Suprapubic skin (tissue), 4 donors: Measurements from ENCODE around the gene AZGP1. TPM values are rescaled to one million over a fixed set of nuclear protein-coding genes. Genes with fewer than 3 reads are reported as not detected.

ENCODE experiments used
- DNase-seq, 2 donors: peaks; one replicate each; pipeline ENCODE4 v3.0.0-alpha.2; 2019; ENCODE audit warnings: low spot score in 2 of 2
- H3K27ac ChIP-seq: fragments of 200-600 bp; sonication (generic); one replicate; pipeline ENCODE4 v1.5.1; 2019
- H3K27me3 ChIP-seq: fragments of 200-600 bp; sonication (generic); one replicate; pipeline ENCODE4 v1.5.1; 2019
- H3K36me3 ChIP-seq: fragments of 200-600 bp; sonication (generic); one replicate; pipeline ENCODE4 v1.5.1; 2019
- H3K4me1 ChIP-seq: fragments of 200-600 bp; sonication (generic); one replicate; pipeline ENCODE4 v1.5.1; 2019
- H3K4me3 ChIP-seq: fragments of 200-600 bp; sonication (generic); one replicate; pipeline ENCODE4 v1.5.1; 2019; ENCODE audit warnings: mild to moderate bottlenecking
- H3K9me3 ChIP-seq: fragments of 200-600 bp; sonication (generic); one replicate; pipeline ENCODE4 v1.5.1; 2019
- EP300 ChIP-seq: sonication (generic); formaldehyde crosslinking; IDR thresholded peaks from one replicate; pipeline ENCODE4 v1.6.1; 2017; ENCODE audit warnings: antibody characterized with exemption
- POLR2A ChIP-seq, 2 donors: fragments of 450-650 bp; IDR thresholded peaks; one replicate each; pipeline ENCODE4 v1.6.1; 2017; ENCODE audit warnings: antibody characterized with exemption in 2 of 2, mild to moderate bottlenecking in 2 of 2, moderate library complexity in 2 of 2
- POLR2AphosphoS5 ChIP-seq, 3 donors: sonication (generic); formaldehyde crosslinking; IDR thresholded peaks; one replicate each; pipeline ENCODE4 v1.6.1; 2017; ENCODE audit warnings: antibody characterized with exemption in 3 of 3
- WGBS: methylation state at CpG from one replicate; pipeline ENCODE4 v1.1.5; 2018; 5-methylcytosine and 5-hydroxymethylcytosine counted together
- total RNA-seq, 4 donors: library from RNA; depleted of rRNA; stranded (reverse); fragments of >200 nt; gene quantifications; one replicate each; pipeline ENCODE4 v1.1.0, GENCODE V29; 2016
- TF ChIP-seq, protein P1 (sequence below), 2 donors: fragments of 200-600 bp in 1 of 2; fragments of 450-650 bp in 1 of 2; sonication (generic) in 1 of 2; IDR thresholded peaks; one replicate each; pipeline ENCODE4 v1.5.1; 2016 to 2019; ENCODE audit warnings: antibody characterized with exemption in 2 of 2, mild to moderate bottlenecking in 1 of 2, moderate library complexity in 1 of 2

AZGP1 gene
- total RNA-seq, 4 donors from 2014 or later, result 529 to 1,010 (median 610) TPM

DNA sequence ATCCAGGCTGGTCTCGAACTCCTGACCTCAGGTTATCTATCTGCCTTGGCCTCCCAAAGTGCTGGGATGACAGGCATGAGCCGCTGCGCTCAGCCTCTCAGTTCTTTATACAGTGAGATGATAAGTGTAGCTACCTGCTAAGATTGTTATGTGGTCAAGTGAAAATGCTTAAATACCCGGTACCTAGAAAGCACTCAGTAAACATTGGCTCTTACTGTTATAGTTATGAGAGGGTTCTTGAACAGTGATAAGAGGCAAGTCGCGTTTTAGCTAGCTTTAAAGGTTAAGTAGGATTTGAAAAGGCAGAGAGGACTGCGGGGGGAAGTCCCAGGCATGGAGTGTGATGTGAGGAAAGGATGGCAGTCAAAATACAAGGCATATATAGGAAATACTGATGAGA lies 44.1 kb upstream of the AZGP1 start:
- H3K36me3 ChIP-seq, result peaks cover 23% of the 10 kb centered on the region
- peaks cover 64% of the 10 kb centered on the region for H3K4me1 ChIP-seq
- no peaks in the 10 kb centered on the region for H3K9me3 ChIP-seq
- no peak overlapping the region for H3K27ac ChIP-seq
- TF ChIP-seq POLR2AphosphoS5 (IDR thresholded peaks at IDR 0.05), result no peak
- no peak for TF ChIP-seq EP300
- TF ChIP-seq POLR2A (IDR thresholded peaks at IDR 0.05), result no peak
- TF ChIP-seq, protein P1, sequence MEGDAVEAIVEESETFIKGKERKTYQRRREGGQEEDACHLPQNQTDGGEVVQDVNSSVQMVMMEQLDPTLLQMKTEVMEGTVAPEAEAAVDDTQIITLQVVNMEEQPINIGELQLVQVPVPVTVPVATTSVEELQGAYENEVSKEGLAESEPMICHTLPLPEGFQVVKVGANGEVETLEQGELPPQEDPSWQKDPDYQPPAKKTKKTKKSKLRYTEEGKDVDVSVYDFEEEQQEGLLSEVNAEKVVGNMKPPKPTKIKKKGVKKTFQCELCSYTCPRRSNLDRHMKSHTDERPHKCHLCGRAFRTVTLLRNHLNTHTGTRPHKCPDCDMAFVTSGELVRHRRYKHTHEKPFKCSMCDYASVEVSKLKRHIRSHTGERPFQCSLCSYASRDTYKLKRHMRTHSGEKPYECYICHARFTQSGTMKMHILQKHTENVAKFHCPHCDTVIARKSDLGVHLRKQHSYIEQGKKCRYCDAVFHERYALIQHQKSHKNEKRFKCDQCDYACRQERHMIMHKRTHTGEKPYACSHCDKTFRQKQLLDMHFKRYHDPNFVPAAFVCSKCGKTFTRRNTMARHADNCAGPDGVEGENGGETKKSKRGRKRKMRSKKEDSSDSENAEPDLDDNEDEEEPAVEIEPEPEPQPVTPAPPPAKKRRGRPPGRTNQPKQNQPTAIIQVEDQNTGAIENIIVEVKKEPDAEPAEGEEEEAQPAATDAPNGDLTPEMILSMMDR (IDR thresholded peaks at IDR 0.05), result no peak
- WGBS, result 83% methylated on average over 7 of the region's 7 CpGs
- H3K27me3 ChIP-seq, result no peaks in the 10 kb centered on the region
- no peak for DNase-seq
- no peak overlapping the region for H3K4me3 ChIP-seq

DNA sequence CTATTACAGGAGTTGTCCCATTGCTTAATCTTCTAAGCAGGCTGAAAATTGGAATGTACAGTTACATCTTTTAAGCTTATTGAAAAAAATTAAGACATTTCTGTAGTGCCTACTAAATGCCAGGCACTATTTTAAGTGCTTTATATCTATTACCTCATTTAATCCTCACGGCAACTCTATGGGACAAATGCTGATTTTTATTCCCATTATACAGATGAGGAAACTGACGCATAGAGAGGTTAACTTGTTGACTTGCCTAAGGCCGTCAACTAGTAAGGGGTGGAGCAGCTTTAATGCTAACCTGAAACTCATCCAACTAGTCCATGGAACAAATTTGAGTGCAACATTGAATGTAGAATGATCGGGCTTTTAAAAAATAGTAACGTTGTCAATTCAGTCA lies 42.0 kb upstream of the AZGP1 start:
- Histone ChIP-seq H3K9me3 (no peaks in the 10 kb centered on the region), H3K4me3 (no peak overlapping the region), H3K27me3 (no peaks in the 10 kb centered on the region), H3K4me1 (peaks cover 71% of the 10 kb centered on the region), H3K27ac (peak overlapping the region; percentile 97), H3K36me3 (peaks cover 9% of the 10 kb centered on the region)
- 58% methylated on average over 5 of the region's 5 CpGs for WGBS
- DNase-seq, result no peak
- TF ChIP-seq POLR2A (IDR thresholded peaks at IDR 0.05), result no peak
- no peak for TF ChIP-seq EP300
- TF ChIP-seq, protein P1 (IDR thresholded peaks at IDR 0.05), result no peak
- TF ChIP-seq POLR2AphosphoS5 (IDR thresholded peaks at IDR 0.05), result no peak

DNA sequence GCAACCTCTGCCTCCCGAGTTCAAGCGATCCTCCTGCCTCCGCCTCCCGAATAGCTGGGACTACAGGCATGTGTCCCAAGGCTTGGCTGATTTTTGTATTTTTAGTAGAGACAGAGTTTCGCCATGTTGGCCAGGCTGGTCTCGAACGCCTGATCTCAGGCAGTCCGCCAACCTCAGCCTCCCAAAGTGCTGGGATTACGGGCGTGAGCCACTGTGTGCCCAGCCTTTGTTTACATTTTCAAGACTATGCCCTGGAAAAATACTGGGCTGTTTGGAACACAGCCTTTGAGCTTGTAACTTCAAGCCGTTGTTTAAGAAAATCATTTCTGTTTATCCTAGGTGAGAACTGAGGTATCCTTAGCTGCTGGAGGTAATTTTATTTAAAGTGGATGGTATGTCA lies 41.5 kb upstream of the AZGP1 start:
- Histone ChIP-seq H3K4me1 (peaks cover 73% of the 10 kb centered on the region), H3K9me3 (no peaks in the 10 kb centered on the region), H3K27ac (peak overlapping the region; percentile 97), H3K36me3 (peaks cover 6% of the 10 kb centered on the region), H3K4me3 (peak overlapping the region; percentile 80), H3K27me3 (no peaks in the 10 kb centered on the region)
- WGBS, result 73% methylated on average over 11 of the region's 11 CpGs
- TF ChIP-seq POLR2A (IDR thresholded peaks at IDR 0.05), result no peak
- no peak for TF ChIP-seq EP300
- TF ChIP-seq POLR2AphosphoS5 (IDR thresholded peaks at IDR 0.05), result no peak
- TF ChIP-seq, protein P1 (IDR thresholded peaks at IDR 0.05), result no peak
- DNase-seq, result peak in 1 of 2 donors; percentile 65

DNA sequence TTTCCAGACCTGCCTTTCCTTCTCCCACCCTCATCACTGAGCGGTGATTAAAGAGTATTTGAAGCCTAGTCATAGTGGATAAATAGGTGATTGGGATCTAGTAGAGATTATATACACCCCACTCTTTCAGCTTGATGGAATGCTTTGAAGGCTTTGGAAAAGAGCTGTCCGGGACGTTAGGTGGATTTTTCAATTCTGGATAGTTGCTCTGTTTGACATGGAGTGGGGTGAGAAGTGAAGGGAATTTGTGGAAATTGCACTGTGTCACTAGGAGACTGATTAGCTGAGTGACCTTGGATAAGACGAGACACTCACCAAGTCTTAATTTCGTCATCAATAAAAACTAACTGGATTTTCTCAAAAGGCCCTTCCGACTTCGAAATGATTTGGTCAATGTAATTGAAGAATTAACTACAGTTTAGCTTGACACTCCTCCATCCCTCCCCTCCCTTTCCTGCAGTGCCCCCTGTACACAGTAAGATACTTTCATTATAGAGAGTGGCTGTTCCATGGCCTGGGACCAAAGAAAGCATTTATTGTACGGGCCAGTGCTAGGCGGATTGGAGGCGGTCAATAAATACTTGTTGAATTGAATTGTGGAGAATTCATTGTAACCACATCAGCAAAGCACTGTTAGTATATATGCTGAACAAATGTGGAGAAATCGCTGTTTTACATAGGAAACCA lies 40.5 kb upstream of the AZGP1 start:
- WGBS, result 21% methylated on average over 11 of the region's 11 CpGs
- no peaks in the 10 kb centered on the region for H3K9me3 ChIP-seq
- peak overlapping the region; percentile 97 for H3K27ac ChIP-seq
- peak overlapping the region; percentile 80 for H3K4me3 ChIP-seq
- DNase-seq, result peak in 1 of 2 donors; percentile 49
- H3K27me3 ChIP-seq, result no peaks in the 10 kb centered on the region
- TF ChIP-seq EP300, result no peak
- no peak for TF ChIP-seq POLR2AphosphoS5 (IDR thresholded peaks at IDR 0.05)
- TF ChIP-seq POLR2A (IDR thresholded peaks at IDR 0.05), result no peak
- TF ChIP-seq, protein P1 (IDR thresholded peaks at IDR 0.05), result no peak
- H3K36me3 ChIP-seq, result no peaks in the 10 kb centered on the region
- peaks cover 73% of the 10 kb centered on the region for H3K4me1 ChIP-seq

DNA sequence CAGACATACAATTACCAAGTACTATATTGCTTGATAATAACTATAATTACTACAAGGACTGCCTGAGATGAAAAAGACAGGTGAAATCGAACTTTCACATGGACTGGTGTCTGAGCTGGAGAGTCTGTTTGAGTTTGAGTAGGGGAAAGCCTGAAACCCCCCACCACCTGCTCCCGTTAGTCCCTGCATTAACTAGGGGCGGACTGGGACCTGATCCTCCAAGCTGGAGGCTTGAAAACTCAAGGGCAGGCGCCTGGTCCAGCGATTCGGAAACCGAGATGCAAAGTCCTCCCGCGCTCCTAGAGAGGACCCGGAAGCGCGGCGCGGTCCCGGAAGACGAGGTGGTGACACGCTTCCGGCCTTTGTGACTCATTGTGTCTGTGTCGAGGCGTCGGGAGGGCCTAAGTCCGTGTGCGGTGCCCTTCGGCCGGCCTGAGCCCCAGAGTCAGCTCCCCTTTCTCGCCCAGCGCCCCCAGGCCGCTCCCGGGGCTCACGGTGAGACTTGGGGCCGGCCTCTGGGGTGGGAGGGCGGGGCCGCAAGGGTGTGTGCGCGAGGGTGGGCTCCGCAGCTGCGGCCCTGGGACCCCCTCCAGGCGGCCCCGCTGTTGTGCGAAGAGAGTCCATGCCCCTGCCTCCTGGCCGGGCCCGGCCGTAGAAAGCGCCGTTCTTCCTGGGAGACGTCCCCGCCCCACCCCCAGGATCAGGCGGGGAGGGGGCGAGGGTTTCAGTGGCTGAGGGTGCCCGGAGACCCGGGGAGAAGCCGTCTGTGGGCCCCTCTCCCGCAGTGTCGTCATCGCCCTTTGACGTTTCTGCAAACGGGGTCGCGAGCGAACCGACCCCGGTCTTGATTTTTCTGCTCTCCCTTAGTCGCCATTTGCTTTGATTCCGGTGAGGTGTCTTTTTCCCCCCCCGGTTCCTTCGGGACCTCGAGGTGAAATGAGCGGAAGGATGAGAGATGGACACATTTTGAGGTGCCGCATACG lies 39.7 kb upstream of the AZGP1 start, which contains the start of gene ZKSCAN1:
TSS of gene ZKSCAN1 (plus strand) at position 365 of the 983 bp plus-strand sequence. CDS start 7,911 bp downstream, outside the sequence.
- Histone ChIP-seq H3K27ac (peak within 1 kb of the TSS; percentile 97), H3K36me3 (no peaks in the 10 kb centered on the region), H3K4me3 (peak within 1 kb of the TSS; percentile 80), H3K9me3 (no peaks in the 10 kb centered on the region), H3K27me3 (no peaks in the 10 kb centered on the region), H3K4me1 (peaks cover 66% of the 10 kb centered on the region)
- 3% methylated on average over 30 of the region's 70 CpGs for WGBS
- TF ChIP-seq POLR2A (IDR thresholded peaks at IDR 0.05) (peak in 1 of 2 donors; percentile 73), POLR2AphosphoS5 (IDR thresholded peaks at IDR 0.05) (peak; percentile 86 to 97 (median 91)), EP300 (no peak)
- TF ChIP-seq, protein P1 (IDR thresholded peaks at IDR 0.05), result no peak
- peak; percentile 94 for DNase-seq
